SU-DHL-6 (cell line): ENCODE measurements around the gene AGO4.
"Not testable (repeated sequence)": the region's sequence is repeated elsewhere in the genome, so short reads cannot be mapped to it uniquely, and the experiment has no call there.

Source experiments
- H2AFZ ChIP-seq: fragments of 200-600 bp; sonication (generic); 2 replicates; pipeline ENCODE4 v1.6.1; 2014; ENCODE audit warnings: low read depth, mild to moderate bottlenecking, moderate library complexity, mixed read lengths, antibody characterized with exemption, low read length; ENCODE audit not compliant: severe bottlenecking
- H3F3A ChIP-seq: fragments of 200-600 bp; shearing (Covaris generic); 2 replicates; pipeline ENCODE4 v1.6.0; 2016; ENCODE audit warnings: antibody characterized with exemption, mild to moderate bottlenecking; ENCODE audit not compliant: insufficient read depth
- H3K27ac ChIP-seq: fragments of 200-600 bp; sonication (generic); 2 replicates; pipeline ENCODE4 v1.5.1; 2016; ENCODE audit warnings: low read depth, mild to moderate bottlenecking, low read length, moderate library complexity, mixed read lengths
- H3K27me3 ChIP-seq: fragments of 200-600 bp; sonication (generic), shearing (Covaris generic); 2 replicates; pipeline ENCODE4 v1.6.0; 2014; ENCODE audit warnings: mild to moderate bottlenecking, low read length
- H3K36me3 ChIP-seq: fragments of 200-600 bp; sonication (generic); 2 replicates; pipeline ENCODE4 v1.6.1; 2014; ENCODE audit warnings: mild to moderate bottlenecking, low read length, mixed read lengths
- H3K4me2 ChIP-seq: fragments of 300-600, 200-600 bp; shearing (Covaris generic), sonication (generic); 2 replicates; pipeline ENCODE4 v1.6.0; 2014; ENCODE audit warnings: low read length, low read depth, mild to moderate bottlenecking; ENCODE audit not compliant: poor library complexity, severe bottlenecking
- H3K4me3 ChIP-seq: fragments of 200-600 bp; sonication (generic); 2 replicates; pipeline ENCODE4 v1.5.1; 2014; ENCODE audit warnings: antibody characterized with exemption, low read length, mild to moderate bottlenecking, mixed read lengths; ENCODE audit not compliant: insufficient read depth, poor library complexity, severe bottlenecking
- H3K79me2 ChIP-seq: fragments of 200-600 bp; sonication (generic); 2 replicates; pipeline ENCODE4 v1.6.1; 2014; ENCODE audit warnings: mild to moderate bottlenecking, low read length, moderate library complexity; ENCODE audit not compliant: insufficient read depth
- H3K9ac ChIP-seq: fragments of 200-600 bp; sonication (generic); 2 replicates; pipeline ENCODE4 v1.7.0; 2014; ENCODE audit warnings: mild to moderate bottlenecking, low read length
- H3K9me2 ChIP-seq: fragments of 200-600 bp; sonication (generic); replicated peaks from 2 replicates; pipeline ENCODE4 v1.6.1; 2014; ENCODE audit warnings: low read length; ENCODE audit not compliant: insufficient read depth
- H3K9me3 ChIP-seq: fragments of 200-600 bp; sonication (generic); 2 replicates; pipeline ENCODE4 v1.6.1; 2014; ENCODE audit warnings: low read length, mixed read lengths; ENCODE audit not compliant: insufficient read depth
- H4K20me1 ChIP-seq: fragments of 200-600 bp; sonication (generic); 2 replicates; pipeline ENCODE4 v1.6.1; 2014; ENCODE audit warnings: low read depth, mild to moderate bottlenecking, antibody characterized with exemption, low read length, moderate library complexity, mixed read lengths
- EZH2phosphoT487 ChIP-seq: fragments of 200-600 bp; sonication (generic), shearing (Covaris generic); conservative IDR thresholded peaks from 2 replicates; pipeline ENCODE4 v1.6.1; 2018; ENCODE audit warnings: mild to moderate bottlenecking, antibody characterized with exemption, low read length, moderate library complexity, mixed read lengths
- TF ChIP-seq, protein P1 (sequence below): fragments of 200-600 bp; sonication (generic); IDR thresholded peaks from one replicate; pipeline ENCODE4 v1.5.1; 2017; ENCODE audit warnings: antibody characterized with exemption, mild to moderate bottlenecking, low read length, moderate library complexity; ENCODE audit not compliant: insufficient read depth, poor library complexity, severe bottlenecking

The AGO4 gene

DNA sequence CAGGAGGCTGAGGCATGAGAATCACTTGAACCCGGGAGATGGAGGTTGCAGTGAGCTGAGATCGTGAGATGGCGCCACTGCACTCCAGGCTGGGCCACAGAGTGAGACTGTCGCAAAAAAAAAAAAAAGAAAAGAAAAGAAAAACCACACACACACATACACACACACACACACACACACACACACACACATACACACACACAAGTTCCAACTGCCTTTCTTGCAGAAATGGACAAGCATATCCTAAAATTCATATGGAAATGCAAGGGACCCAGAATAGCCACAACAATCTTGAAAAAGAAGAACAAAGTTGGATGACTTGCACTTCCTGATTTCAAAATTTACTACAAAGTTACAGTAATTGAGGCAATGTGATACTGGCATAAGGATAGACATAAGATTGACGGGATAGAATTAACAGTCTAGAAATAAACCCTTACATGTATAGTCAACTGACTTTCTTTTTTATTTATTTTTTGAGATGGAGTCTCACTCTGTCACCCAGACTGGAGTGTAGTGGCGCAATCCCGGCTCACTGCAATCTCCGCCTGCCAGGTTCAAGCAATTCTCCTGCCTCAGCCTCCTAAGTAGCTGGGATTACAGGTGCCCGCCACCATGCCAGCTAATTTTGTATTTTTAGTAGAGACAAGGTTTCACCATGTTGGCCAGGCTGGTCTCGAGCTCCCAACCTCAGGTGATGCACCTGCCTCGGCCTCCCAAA, 7.5 kb upstream of the AGO4 start:
- H3K4me2 ChIP-seq, H3K9me3 ChIP-seq, H3K79me2 ChIP-seq, H4K20me1 ChIP-seq, H3K9me2 ChIP-seq, H3K4me3 ChIP-seq, H3K27me3 ChIP-seq, H3K27ac ChIP-seq, H2AFZ ChIP-seq, H3F3A ChIP-seq, H3K9ac ChIP-seq, H3K36me3 ChIP-seq: not testable (repeated sequence)

DNA sequence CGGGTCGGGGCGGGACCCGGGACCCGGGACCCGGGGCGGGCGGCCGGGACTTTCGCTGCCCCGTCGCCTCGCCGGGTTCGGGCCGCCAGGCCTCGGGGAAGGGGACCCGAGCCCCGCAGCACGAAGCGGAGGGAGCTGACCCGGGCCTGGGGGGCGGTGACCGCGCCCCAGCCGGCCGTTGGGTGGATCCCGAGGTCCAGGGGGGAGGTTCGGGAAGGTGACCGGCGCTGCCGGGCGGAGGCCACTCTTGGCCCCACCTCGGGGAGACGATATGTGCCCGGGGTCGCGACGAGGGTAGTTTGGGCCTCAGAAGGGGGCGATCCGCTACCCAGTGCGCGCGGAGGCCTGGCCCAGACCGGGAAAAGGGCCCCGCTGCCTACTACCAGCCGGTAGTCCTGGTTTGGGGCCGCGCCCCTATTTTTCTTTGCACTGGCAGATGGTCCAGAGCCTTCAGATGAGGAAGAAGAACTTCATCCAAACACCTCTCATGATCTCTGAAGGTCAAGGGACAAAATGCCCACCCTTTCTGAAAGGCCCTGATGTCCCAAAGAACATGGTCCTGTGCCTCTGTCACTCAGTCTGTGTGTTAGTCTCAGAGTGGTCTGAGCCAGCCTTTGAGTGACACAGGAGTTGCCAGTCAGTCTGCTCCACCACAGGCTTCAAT, 766 bp downstream of the AGO4 start:
- TF ChIP-seq EZH2phosphoT487: no peak
- TF ChIP-seq, protein P1, sequence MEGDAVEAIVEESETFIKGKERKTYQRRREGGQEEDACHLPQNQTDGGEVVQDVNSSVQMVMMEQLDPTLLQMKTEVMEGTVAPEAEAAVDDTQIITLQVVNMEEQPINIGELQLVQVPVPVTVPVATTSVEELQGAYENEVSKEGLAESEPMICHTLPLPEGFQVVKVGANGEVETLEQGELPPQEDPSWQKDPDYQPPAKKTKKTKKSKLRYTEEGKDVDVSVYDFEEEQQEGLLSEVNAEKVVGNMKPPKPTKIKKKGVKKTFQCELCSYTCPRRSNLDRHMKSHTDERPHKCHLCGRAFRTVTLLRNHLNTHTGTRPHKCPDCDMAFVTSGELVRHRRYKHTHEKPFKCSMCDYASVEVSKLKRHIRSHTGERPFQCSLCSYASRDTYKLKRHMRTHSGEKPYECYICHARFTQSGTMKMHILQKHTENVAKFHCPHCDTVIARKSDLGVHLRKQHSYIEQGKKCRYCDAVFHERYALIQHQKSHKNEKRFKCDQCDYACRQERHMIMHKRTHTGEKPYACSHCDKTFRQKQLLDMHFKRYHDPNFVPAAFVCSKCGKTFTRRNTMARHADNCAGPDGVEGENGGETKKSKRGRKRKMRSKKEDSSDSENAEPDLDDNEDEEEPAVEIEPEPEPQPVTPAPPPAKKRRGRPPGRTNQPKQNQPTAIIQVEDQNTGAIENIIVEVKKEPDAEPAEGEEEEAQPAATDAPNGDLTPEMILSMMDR: no peak
- no peak overlapping the region for H3K27ac ChIP-seq

DNA sequence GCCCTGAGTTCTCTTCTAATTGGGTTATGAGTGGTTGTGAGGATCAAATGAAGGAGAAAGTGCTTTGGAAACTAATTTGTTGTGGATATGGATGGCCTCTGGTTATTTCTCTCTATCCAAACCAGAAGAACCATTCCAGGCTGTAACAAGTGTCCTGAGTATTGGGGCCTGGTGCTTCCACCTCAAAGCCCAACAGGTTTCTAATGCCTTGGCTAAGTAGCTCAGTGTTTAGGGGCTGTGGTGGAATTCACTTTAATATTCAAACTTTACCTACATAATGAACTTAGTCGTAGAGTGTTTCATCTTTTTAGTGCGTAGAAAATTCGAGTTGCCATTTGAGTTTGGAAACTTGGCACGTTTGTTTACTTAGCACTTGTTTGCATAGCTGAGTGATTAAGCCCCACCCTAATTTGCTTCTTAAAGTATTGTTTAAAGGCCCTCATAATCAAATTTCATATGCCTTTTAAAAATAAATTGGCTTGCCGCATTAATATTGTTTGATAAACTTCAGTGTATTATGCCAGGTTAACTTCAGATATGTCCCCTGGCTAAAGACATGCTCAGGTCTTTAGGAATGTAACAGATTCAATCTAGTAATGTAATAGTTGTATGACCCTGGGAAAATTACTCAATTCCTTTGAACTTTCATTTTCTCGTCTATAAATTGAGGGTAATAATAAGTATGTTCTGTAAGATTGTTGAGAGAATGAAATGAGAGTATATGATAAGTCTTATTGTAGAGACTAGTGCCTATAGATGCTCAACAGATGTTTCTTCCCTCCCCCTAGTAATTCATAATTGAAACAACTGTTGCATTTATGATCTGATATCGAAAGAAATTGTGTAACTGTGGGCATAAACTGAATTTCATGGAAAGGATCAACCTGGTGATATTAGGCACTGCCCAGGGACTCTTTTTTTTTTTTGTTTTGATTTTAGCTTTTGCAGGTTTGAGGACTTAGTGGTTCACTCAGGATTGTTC, 1.6 kb downstream of the AGO4 start:
- H3K27ac ChIP-seq: no peak overlapping the region
- no peaks in the 10 kb centered on the region for H3K79me2 ChIP-seq
- no peak for TF ChIP-seq EZH2phosphoT487
- TF ChIP-seq, protein P1: no peak
- no peaks in the 10 kb centered on the region for H4K20me1 ChIP-seq
- peak overlapping the region; percentile 92 for H2AFZ ChIP-seq
- H3K4me3 ChIP-seq: peak overlapping the region; percentile 77
- H3K36me3 ChIP-seq: no peaks in the 10 kb centered on the region
- no peaks in the 10 kb centered on the region for H3K9me2 ChIP-seq
- no peaks in the 10 kb centered on the region for H3K9me3 ChIP-seq
- peak overlapping the region; percentile 85 for H3K4me2 ChIP-seq
- peaks cover 15% of the 10 kb centered on the region for H3F3A ChIP-seq
- no peaks in the 10 kb centered on the region for H3K27me3 ChIP-seq
- peak overlapping the region; percentile 78; the same call in 1 of the 2 replicates for H3K9ac ChIP-seq

More for the DNA sequence above, 766 bp downstream of the AGO4 start:
- Histone ChIP-seq H3K27me3 (no peaks in the 10 kb centered on the region), H3F3A (peaks cover 15% of the 10 kb centered on the region), H3K9me3 (no peaks in the 10 kb centered on the region), H3K9ac (peak overlapping the region; percentile 78), H3K4me3 (peak overlapping the region; percentile 77), H3K79me2 (no peaks in the 10 kb centered on the region), H2AFZ (peak overlapping the region; percentile 92), H3K36me3 (no peaks in the 10 kb centered on the region), H4K20me1 (no peaks in the 10 kb centered on the region), H3K9me2 (no peaks in the 10 kb centered on the region), H3K4me2 (peak overlapping the region; percentile 85)
